Heart right ventricle (tissue), 16 donors: ENCODE data around the gene TMEM176A. TPM values are rescaled to one million over a fixed set of nuclear protein-coding genes. Genes with fewer than 3 reads are reported as not detected.
"Not testable (repeated sequence)": the region's sequence is repeated elsewhere in the genome, so short reads cannot be mapped to it uniquely, and the experiment has no call there.

ENCODE experiments used
- ATAC-seq, 8 donors: fragments of 200-7000 bp; cut with Tn5 transposase; one replicate each; pipeline ENCODE4 v1.9.1; 2020; ENCODE audit warnings: mild to moderate bottlenecking in 8 of 8, moderate library complexity in 8 of 8, moderate number of reproducible peaks in 1 of 8
- DNase-seq, 2 donors: peaks; one replicate each; pipeline ENCODE4 v3.0.0-alpha.2; 2020
- H3K27ac ChIP-seq, 10 donors: fragments of 200-600 bp; sonication (generic) in 2 of 10; one replicate each; pipeline versions ENCODE4 v1.5.0 to v1.8.0; 2020 to 2022; ENCODE audit warnings: mild to moderate bottlenecking in 3 of 10
- H3K27me3 ChIP-seq, 7 donors: fragments of 200-600 bp; one replicate each; pipeline ENCODE4 v1.8.0; 2021 to 2022; ENCODE audit warnings: mild to moderate bottlenecking in 2 of 7
- H3K36me3 ChIP-seq, 9 donors: fragments of 200-600 bp; sonication (generic) in 1 of 9; one replicate each; pipeline versions ENCODE4 v1.5.0 to v1.8.0; 2020 to 2022; ENCODE audit warnings: mild to moderate bottlenecking in 2 of 9
- H3K4me1 ChIP-seq, 9 donors: fragments of 200-600 bp; sonication (generic) in 1 of 9; one replicate each; pipeline versions ENCODE4 v1.5.0 to v1.8.0; 2020 to 2022; ENCODE audit warnings: mild to moderate bottlenecking in 4 of 9
- H3K4me3 ChIP-seq, 10 donors: fragments of 200-600 bp; sonication (generic) in 2 of 10; one replicate each; pipeline versions ENCODE4 v1.5.0 to v1.8.0; 2020 to 2022; ENCODE audit warnings: mild to moderate bottlenecking in 7 of 10, moderate library complexity in 2 of 10
- H3K9me3 ChIP-seq, 11 donors: fragments of 200-600 bp in 10 of 11; sonication (generic) in 2 of 11; one replicate each; pipeline versions ENCODE4 v1.5.0 to v1.8.0; 2013 to 2022; ENCODE audit warnings: mild to moderate bottlenecking in 2 of 11, control low read depth in 1 of 11, moderate library complexity in 1 of 11
- CTCF ChIP-seq, 9 donors: fragments of 200-600 bp; sonication (generic) in 2 of 9; IDR thresholded peaks; one replicate each; pipeline versions ENCODE4 v1.5.0 to v1.8.0; 2021 to 2022; ENCODE audit warnings: antibody characterized with exemption in 9 of 9, mild to moderate bottlenecking in 5 of 9, moderate library complexity in 1 of 9
- WGBS, 2 donors: extraction: QIAGEN DNeasy Blood & Tissue Kit; methylation state at CpG; one replicate each; pipeline ENCODE4 v1.1.7; 2013; ENCODE audit warnings: inconsistent platforms in 1 of 2; 5-methylcytosine and 5-hydroxymethylcytosine counted together
- intact Hi-C, 10 donors: fragments of 100-400 bp; cut with DNase I; formaldehyde crosslinking; loops; one replicate each; pipeline versions ENCODE4 v1.11.1 to v1.14.2; 2022
- polyA plus RNA-seq, 2 donors: library from polyadenylated mRNA; stranded (reverse); fragments of 200-250 nt; gene quantifications; one replicate each; pipeline ENCODE4 v1.2.3, GENCODE V29; 2013
- total RNA-seq, 10 donors: library from RNA; stranded (reverse); fragmentation: NEBNext Ultra II Directional in 3 of 10; extraction: Animal tissue kit (Norgen Biotek cat#: 25700) in 3 of 10; gene quantifications; one replicate each; pipeline versions ENCODE4 v1.2.1 to v1.2.4, GENCODE V29; 2021 to 2023
- donor health status: Arrhythmogenic right ventricular cardiomyopathy.
- donor health status: ischemic (EF 13 %, LVEDD 7.1; RV severe dilation, severe dysfunction).
- donor health status: healthy with polysubstance abuse.
- donor health status: DM: no; HTN: yes; CAD: no.
- donor health status: DM: no; HTN: no; CAD: no.
- donor health status: ischemic (EF 25% LVEDD 6.9; RV normal size, moderate dysfunction).
- donor health status: ischemic (EF 25% LVEDD 5.7; RV mildly dilated, moderate dysfunction).
- donor health status: healthy.
- donor health status: DM: yes; HTN: yes; CAD: no.
- donor health status: Ischemic cardiomyopathy.
- donor health status: ischemic (EF 35%, LVEDD 5.7; RV mildly dilated, moderate dysfunction).
- donor health status: nonischemic (EF 11% LVEDD 7.7; RV severe dilation, severe dysfunction).
- donor health status: DM: yes; HTN: yes; CAD: no.
- donor health status: PGD.
- donor health status: ischemic (EF 29% LVEDD 5.4; RV normal size, mild dysfunction).
- donor health status: nonischemic (EF 23%, LVEDD 6.1; RV moderate dilation, normal function).

The TMEM176A gene
- total and polyA plus RNA-seq, 12 donors, result 12.1 to 86.6 (median 18.7) TPM

- Histone ChIP-seq H3K27ac (no peak overlapping the region), H3K9me3 (peaks cover 0 to 19% (median 13%) of the 10 kb centered on the region in 11 donors), H3K4me3 (no peak overlapping the region), H3K27me3 (peaks cover 0 to 8% (median 0%) of the 10 kb centered on the region in 7 donors), H3K4me1 (peaks cover 0 to 17% (median 3%) of the 10 kb centered on the region in 9 donors), H3K36me3 (peaks cover 0 to 29% (median 0%) of the 10 kb centered on the region in 9 donors)
- 84 to 90% methylated on average over 2 of the region's 2 CpGs for WGBS, 2 donors
- ATAC-seq, result no peak
- no peak for TF ChIP-seq CTCF (IDR thresholded peaks at IDR 0.05)
- intact Hi-C loops, result no loop called here
- no peak for DNase-seq
Measured at GRCh38 chr7:150806863-150807262, 6.3 kb downstream of the TMEM176A start.

GRCh38 chr7:150807616-150808438 lies 7.3 kb downstream of the TMEM176A start:
- peaks cover 0 to 19% (median 13%) of the 10 kb centered on the region in 11 donors for H3K9me3 ChIP-seq
- DNase-seq, intact Hi-C loops, H3K4me3 ChIP-seq, ATAC-seq, H3K27me3 ChIP-seq, H3K27ac ChIP-seq: not testable (repeated sequence)
- peaks cover 0 to 11% (median 3%) of the 10 kb centered on the region in 9 donors for H3K4me1 ChIP-seq
- H3K36me3 ChIP-seq, result peaks cover 0 to 29% (median 0%) of the 10 kb centered on the region in 9 donors
- 77 to 86% methylated on average over 13 of the region's 13 CpGs for WGBS, 2 donors

- no peak for TF ChIP-seq CTCF (IDR thresholded peaks at IDR 0.05)
- intact Hi-C loops, result no loop called here
- Histone ChIP-seq H3K27ac (no peak overlapping the region), H3K36me3 (no peaks in the 10 kb centered on the region), H3K4me3 (no peak overlapping the region), H3K4me1 (no peaks in the 10 kb centered on the region), H3K9me3 (peaks cover 0 to 23% (median 9%) of the 10 kb centered on the region in 11 donors), H3K27me3 (no peaks in the 10 kb centered on the region)
- WGBS, 2 donors, result 72 to 88% methylated on average over 7 of the region's 7 CpGs
- ATAC-seq (no peak), DNase-seq (no peak)
Measured at GRCh38 chr7:150814328-150815001, 13.9 kb downstream of the TMEM176A start.

- intact Hi-C loops, result no loop called here
- WGBS, 2 donors, result 96% methylated on average over 2 of the region's 2 CpGs
- no peak overlapping the region for H3K27ac ChIP-seq
- peaks cover 0 to 22% (median 10%) of the 10 kb centered on the region in 9 donors for H3K4me1 ChIP-seq
- no peak for DNase-seq
- ATAC-seq, result no peak
- H3K4me3 ChIP-seq, result no peak overlapping the region
- TF ChIP-seq CTCF (IDR thresholded peaks at IDR 0.05), result no peak
- H3K9me3 ChIP-seq, result peaks cover 0 to 30% (median 9%) of the 10 kb centered on the region in 11 donors
- H3K36me3 ChIP-seq, result no peaks in the 10 kb centered on the region
- no peaks in the 10 kb centered on the region for H3K27me3 ChIP-seq
Measured at GRCh38 chr7:150818971-150819370, 18.4 kb downstream of the TMEM176A start.
